Measurements from ENCODE around the gene YBX2. TPM values are rescaled to one million over a fixed set of nuclear protein-coding genes. Genes with fewer than 3 reads are reported as not detected.

Gene YBX2
- total and polyA plus RNA-seq, 8 donors, result 0.37 to 2.5 (median 1.5) TPM

- Histone ChIP-seq H3K36me3 (no peaks in the 10 kb centered on the region), H3K9me3 (no peaks in the 10 kb centered on the region), H3K4me3 (no peak overlapping the region), H3K27me3 (peaks cover 26 to 74% of the 10 kb centered on the region in 2 donors), H3K4me1 (peaks cover 13 to 33% of the 10 kb centered on the region in 2 donors), H3K27ac (no peak overlapping the region)
- TF ChIP-seq, protein P1, sequence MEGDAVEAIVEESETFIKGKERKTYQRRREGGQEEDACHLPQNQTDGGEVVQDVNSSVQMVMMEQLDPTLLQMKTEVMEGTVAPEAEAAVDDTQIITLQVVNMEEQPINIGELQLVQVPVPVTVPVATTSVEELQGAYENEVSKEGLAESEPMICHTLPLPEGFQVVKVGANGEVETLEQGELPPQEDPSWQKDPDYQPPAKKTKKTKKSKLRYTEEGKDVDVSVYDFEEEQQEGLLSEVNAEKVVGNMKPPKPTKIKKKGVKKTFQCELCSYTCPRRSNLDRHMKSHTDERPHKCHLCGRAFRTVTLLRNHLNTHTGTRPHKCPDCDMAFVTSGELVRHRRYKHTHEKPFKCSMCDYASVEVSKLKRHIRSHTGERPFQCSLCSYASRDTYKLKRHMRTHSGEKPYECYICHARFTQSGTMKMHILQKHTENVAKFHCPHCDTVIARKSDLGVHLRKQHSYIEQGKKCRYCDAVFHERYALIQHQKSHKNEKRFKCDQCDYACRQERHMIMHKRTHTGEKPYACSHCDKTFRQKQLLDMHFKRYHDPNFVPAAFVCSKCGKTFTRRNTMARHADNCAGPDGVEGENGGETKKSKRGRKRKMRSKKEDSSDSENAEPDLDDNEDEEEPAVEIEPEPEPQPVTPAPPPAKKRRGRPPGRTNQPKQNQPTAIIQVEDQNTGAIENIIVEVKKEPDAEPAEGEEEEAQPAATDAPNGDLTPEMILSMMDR (IDR thresholded peaks at IDR 0.05), result no peak
- no peak for ATAC-seq
- intact Hi-C loops (cut with DNase I), result loop anchor here (10.0 kb wide), 1 partner anchor 251 kb away; the partner anchor contains the start of gene SLC16A11 (in 2 of the 2)
- DNase-seq, result no peak
Observed at GRCh38 chr17:7295230-7296180, 1.1 kb upstream of the YBX2 start.

DNA sequence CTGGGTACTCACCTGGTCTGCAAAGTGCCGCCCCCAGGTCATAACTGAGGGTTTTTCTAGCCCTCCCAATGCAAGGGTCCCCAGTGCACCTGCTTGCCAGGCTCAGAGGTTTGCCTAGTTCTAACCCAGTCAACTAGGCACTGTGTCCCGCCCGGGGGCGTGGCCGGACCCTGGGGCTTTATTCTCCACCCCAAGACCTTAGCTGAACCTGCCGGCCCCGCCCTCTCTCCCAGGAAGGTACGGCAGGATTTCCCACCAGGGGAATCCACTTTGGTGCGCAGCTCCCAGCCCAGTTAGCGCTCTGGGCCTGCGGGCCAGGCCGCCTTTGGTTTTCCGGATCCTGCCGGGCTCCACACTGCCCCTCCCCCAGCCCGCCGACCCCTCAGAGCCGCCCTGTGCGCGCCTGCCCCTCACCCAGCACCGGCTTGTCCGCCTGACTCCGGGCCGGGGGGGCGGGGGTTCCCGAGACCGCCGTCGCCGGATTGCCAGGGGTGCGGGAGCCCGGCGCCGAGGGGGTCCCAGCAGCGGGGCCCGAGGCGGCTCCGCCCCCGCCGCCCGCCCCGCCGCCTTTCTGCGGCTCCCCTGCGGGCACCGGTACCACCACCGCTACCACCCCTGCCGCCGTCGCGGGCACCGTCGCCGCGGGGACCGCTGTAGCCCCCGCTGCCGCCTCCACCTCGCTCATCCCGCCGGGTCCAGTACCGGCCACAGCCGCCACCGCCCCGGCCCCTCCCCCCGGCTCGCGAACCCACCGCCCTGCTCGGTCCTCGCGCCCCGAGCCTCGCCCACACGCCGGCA is 424 bp downstream of the YBX2 start:
- Histone ChIP-seq H3K9me3 (no peaks in the 10 kb centered on the region), H3K4me1 (peaks cover 13 to 33% of the 10 kb centered on the region in 2 donors), H3K27ac (no peak overlapping the region), H3K27me3 (peaks cover 26 to 87% of the 10 kb centered on the region in 2 donors), H3K36me3 (no peaks in the 10 kb centered on the region), H3K4me3 (peak overlapping the region in 1 of 2 donors; percentile 23)
- ATAC-seq (peak; percentile 29), DNase-seq (no peak)
- intact Hi-C loops (cut with DNase I), result loop anchor here (10.0 kb wide), 1 partner anchor 249 kb away; the partner anchor contains the start of gene SLC16A11 (in 2 of the 2)
- TF ChIP-seq, protein P1 (IDR thresholded peaks at IDR 0.05), result no peak

GRCh38 chr17:7293159-7293558 is 1.3 kb downstream of the YBX2 start:
- intact Hi-C loops (cut with DNase I), result loop anchor here (10.0 kb wide), 1 partner anchor 248 kb away; the partner anchor contains the start of gene SLC16A11 (in 2 of the 2)
- TF ChIP-seq, protein P1 (IDR thresholded peaks at IDR 0.05), result no peak
- H3K9me3 ChIP-seq, result no peaks in the 10 kb centered on the region
- ATAC-seq, result no peak
- no peaks in the 10 kb centered on the region for H3K36me3 ChIP-seq
- DNase-seq, result no peak
- no peak overlapping the region for H3K4me3 ChIP-seq
- H3K4me1 ChIP-seq, result peaks cover 13 to 33% of the 10 kb centered on the region in 2 donors
- H3K27me3 ChIP-seq, result peaks cover 26 to 85% of the 10 kb centered on the region in 2 donors
- no peak overlapping the region for H3K27ac ChIP-seq

- Histone ChIP-seq H3K27ac (no peak overlapping the region), H3K27me3 (peaks cover 26 to 89% of the 10 kb centered on the region in 2 donors), H3K4me3 (no peak overlapping the region), H3K36me3 (no peaks in the 10 kb centered on the region), H3K4me1 (peaks cover 13 to 33% of the 10 kb centered on the region in 2 donors), H3K9me3 (no peaks in the 10 kb centered on the region)
- DNase-seq (peak in 1 of 4 donors; percentile 33), ATAC-seq (no peak)
- intact Hi-C loops (cut with DNase I), result loop anchor here (10.0 kb wide), 1 partner anchor 248 kb away; the partner anchor contains the start of gene SLC16A11 (in 2 of the 2)
- TF ChIP-seq, protein P1 (IDR thresholded peaks at IDR 0.05), result no peak
Observed at GRCh38 chr17:7292729-7293128, 1.7 kb downstream of the YBX2 start.

Measured in left lung (tissue), 10 donors.